HG02642 (cell line): Measurements from ENCODE around the gene DNAJB4.
A peak's percentile ranks its signal among the peaks of the same experiment; 100 is the strongest.
"Not testable (repeated sequence)": the region's sequence is repeated elsewhere in the genome, so short reads cannot be mapped to it uniquely, and the experiment has no call there.

ENCODE experiments used
- ATAC-seq: cut with Tn5 transposase; IDR thresholded peaks from one replicate; pipeline ENCODE4 v1.9.1; 2021; ENCODE audit warnings: mild to moderate bottlenecking; ENCODE audit not compliant: unreplicated experiment, poor library complexity

The DNAJB4 gene

DNA sequence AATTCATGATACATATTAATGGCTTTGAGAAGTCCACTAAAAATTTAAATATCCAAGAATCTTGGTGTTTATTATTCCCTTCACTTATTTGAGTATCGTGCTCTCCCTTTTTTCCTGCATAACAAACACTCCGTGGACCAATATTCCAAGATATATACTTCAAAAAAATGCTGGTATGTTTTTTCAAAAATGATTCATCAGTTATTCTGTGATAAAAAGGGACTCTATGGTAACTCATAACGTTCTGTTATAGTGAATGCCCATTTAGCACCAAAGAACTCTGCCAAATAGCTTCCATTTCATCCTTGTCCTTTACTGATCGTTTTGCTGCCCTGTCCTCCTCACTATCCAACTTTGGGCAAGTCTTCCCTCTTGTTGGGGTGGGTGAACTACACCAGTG, 53.9 kb downstream of the DNAJB4 start:
- no peak for ATAC-seq

DNA sequence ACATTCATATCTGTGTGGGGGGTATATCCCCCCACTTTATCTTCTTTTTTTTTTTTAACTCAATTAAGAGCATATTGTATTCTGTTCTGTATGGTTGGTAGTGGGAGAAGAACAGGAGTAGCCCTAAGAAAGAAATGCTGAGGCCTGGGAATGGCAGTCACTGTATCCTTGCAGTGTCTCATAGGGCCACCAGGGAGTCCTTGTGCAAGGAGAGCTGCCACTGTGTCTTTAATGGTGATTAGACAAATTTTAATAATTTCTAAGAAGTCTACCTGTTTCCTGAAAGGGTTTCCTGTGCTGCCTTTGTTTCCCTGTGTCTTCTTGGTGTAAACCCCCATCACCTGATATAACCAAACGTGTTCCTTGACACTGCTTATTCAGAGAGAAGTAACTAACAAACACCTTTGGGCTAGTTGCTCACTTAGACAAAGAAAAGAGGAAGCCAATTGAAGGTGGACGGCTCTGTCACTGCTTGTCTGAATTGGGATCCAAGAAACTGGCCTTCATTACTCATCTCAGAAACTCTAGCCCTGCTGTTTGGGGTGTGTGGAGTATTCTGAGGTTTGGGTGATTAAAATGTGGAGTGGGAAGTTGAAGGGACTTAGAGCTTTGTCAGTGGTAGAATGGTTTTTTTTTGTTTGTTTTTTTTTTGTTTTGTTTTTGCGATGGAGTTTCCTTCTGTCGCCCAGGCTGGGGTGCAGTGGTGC, 56.3 kb downstream of the DNAJB4 start:
- ATAC-seq = peak; percentile 86

GRCh38 chr1:78061825-78062523, 57.2 kb downstream of the DNAJB4 start:
- ATAC-seq = no peak

DNA sequence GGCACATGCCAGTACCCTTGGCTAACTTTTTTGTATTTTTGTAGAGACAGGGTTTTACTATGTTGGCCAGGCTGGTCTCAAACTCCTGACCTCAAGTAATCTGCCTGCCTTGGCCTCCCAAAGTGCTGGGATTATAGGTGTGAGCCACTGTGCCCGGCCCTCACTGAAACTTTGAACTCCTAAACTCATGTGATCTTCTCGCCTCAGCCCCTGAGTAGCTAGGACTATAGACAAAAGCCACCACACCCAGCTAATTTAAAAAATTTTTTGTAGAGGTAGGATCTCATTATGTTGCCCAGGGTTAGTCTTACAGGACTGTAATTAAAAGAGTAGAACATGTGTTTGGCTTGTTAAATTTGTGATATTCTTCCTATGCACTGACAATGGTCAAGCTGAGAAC, 60.1 kb downstream of the DNAJB4 start:
- not testable (repeated sequence) for ATAC-seq
